ENCODE measurements around the gene HOGA1.

GRCh38 chr10:97578171-97578844, 5.9 kb upstream of the HOGA1 start:
- no peak for TF ChIP-seq CTCF (IDR thresholded peaks at IDR 0.05)
- TF ChIP-seq POLR2A (IDR thresholded peaks at IDR 0.05), result no peak

All from testis (tissue), 2 donors.